ENCODE measurements around the gene GATA6.

GATA6 gene

GRCh38 chr18:22173221-22173927 is 4.0 kb downstream of the GATA6 start:
- no CpG with 5 or more reads among the region's 22 CpGs for WGBS, 2 donors (ENCODE audit: extremely low coverage in 2 of 2, insufficient read length in 2 of 2, insufficient replicate concordance in 1 of 2)
- peaks cover 0 to 10% of the 10 kb centered on the region in 2 donors for H3K4me1 ChIP-seq (ENCODE audit: control insufficient read depth in 2 of 2, insufficient read depth in 1 of 2, low read depth in 1 of 2, low read length in 2 of 2)
- peaks cover 0 to 9% of the 10 kb centered on the region in 2 donors for H3K9me3 ChIP-seq (replicated peaks in 1 of 2; ENCODE audit: control insufficient read depth in 2 of 2, insufficient read depth in 1 of 2, low read depth in 1 of 2, low read length in 2 of 2)
- no peak overlapping the region for H2AFZ ChIP-seq (ENCODE audit: low read length)
- no peak overlapping the region for H3K18ac ChIP-seq (ENCODE audit: low read length)
- H3K9ac ChIP-seq (ENCODE audit: low read depth, low read length, poor library complexity) = no peak overlapping the region
- no peak overlapping the region for H2BK5ac ChIP-seq (ENCODE audit: low read length)
- no peak overlapping the region for H2BK120ac ChIP-seq (ENCODE audit: low read depth, low read length)
- no peak overlapping the region for H3K4me3 ChIP-seq (ENCODE audit: low read length in 2 of 2)
- H3K14ac ChIP-seq (ENCODE audit: low read length) = no peak overlapping the region
- no peak overlapping the region for H2BK15ac ChIP-seq (ENCODE audit: low read length)
- H3K79me1 ChIP-seq (ENCODE audit: low read depth, low read length) = peaks cover 1% of the 10 kb centered on the region
- H2AK5ac ChIP-seq (ENCODE audit: low read depth, low read length) = no peak overlapping the region
- H3K4me2 ChIP-seq (ENCODE audit: insufficient read depth, low read length, poor library complexity, severe bottlenecking) = no peak overlapping the region
- no peak overlapping the region for H4K8ac ChIP-seq (ENCODE audit: low read depth, low read length)
- H3K27ac ChIP-seq (replicated peaks; ENCODE audit: low read length) = no peak overlapping the region
- DNase-seq (ENCODE audit: low spot score) = no peak
- no peaks in the 10 kb centered on the region for H3K36me3 ChIP-seq (replicated peaks in 1 of 2; ENCODE audit: control insufficient read depth in 2 of 2, insufficient read depth in 2 of 2, low read length in 2 of 2)
- H3K27me3 ChIP-seq (ENCODE audit: control insufficient read depth in 3 of 3, insufficient read depth in 3 of 3, low read depth in 1 of 3, low read length in 3 of 3) = peaks cover 55 to 100% (median 92%) of the 10 kb centered on the region in 3 experiments
- peak overlapping the region; percentile 58 for H3K23ac ChIP-seq (ENCODE audit: low read depth, low read length, poor library complexity)
- H3K4ac ChIP-seq (ENCODE audit: low read length) = no peak overlapping the region
- no peak overlapping the region for H2BK12ac ChIP-seq (ENCODE audit: low read length)
- H4K91ac ChIP-seq (ENCODE audit: low read depth, low read length, poor library complexity) = no peak overlapping the region

GRCh38 chr18:22173928-22174301 is 4.5 kb downstream of the GATA6 start:
- Histone ChIP-seq H3K36me3 (replicated peaks in 1 of 2; ENCODE audit: control insufficient read depth in 2 of 2, insufficient read depth in 2 of 2, low read length in 2 of 2) (no peaks in the 10 kb centered on the region), H2BK120ac (ENCODE audit: low read depth, low read length) (no peak overlapping the region), H2BK15ac (ENCODE audit: low read length) (no peak overlapping the region), H3K9ac (ENCODE audit: low read depth, low read length, poor library complexity) (no peak overlapping the region), H2BK5ac (ENCODE audit: low read length) (no peak overlapping the region), H4K8ac (ENCODE audit: low read depth, low read length) (no peak overlapping the region), H2AK5ac (ENCODE audit: low read depth, low read length) (no peak overlapping the region), H3K4ac (ENCODE audit: low read length) (no peak overlapping the region), H3K79me1 (ENCODE audit: low read depth, low read length) (peaks cover 1% of the 10 kb centered on the region), H3K4me1 (ENCODE audit: control insufficient read depth in 2 of 2, insufficient read depth in 1 of 2, low read depth in 1 of 2, low read length in 2 of 2) (peaks cover 0 to 7% of the 10 kb centered on the region in 2 donors), H3K4me2 (ENCODE audit: insufficient read depth, low read length, poor library complexity, severe bottlenecking) (no peak overlapping the region), H3K18ac (ENCODE audit: low read length) (no peak overlapping the region), H3K9me3 (replicated peaks in 1 of 2; ENCODE audit: control insufficient read depth in 2 of 2, insufficient read depth in 1 of 2, low read depth in 1 of 2, low read length in 2 of 2) (peaks cover 0 to 9% of the 10 kb centered on the region in 2 donors), H4K91ac (ENCODE audit: low read depth, low read length, poor library complexity) (no peak overlapping the region), H2BK12ac (ENCODE audit: low read length) (no peak overlapping the region), H3K4me3 (ENCODE audit: low read length in 2 of 2) (no peak overlapping the region), H3K27ac (replicated peaks; ENCODE audit: low read length) (no peak overlapping the region), H3K27me3 (ENCODE audit: control insufficient read depth in 3 of 3, insufficient read depth in 3 of 3, low read depth in 1 of 3, low read length in 3 of 3) (peaks cover 55 to 100% (median 89%) of the 10 kb centered on the region in 3 experiments), H2AFZ (ENCODE audit: low read length) (no peak overlapping the region), H3K23ac (ENCODE audit: low read depth, low read length, poor library complexity) (peak overlapping the region; percentile 58), H3K14ac (ENCODE audit: low read length) (no peak overlapping the region)
- no CpG with 5 or more reads among the region's 6 CpGs for WGBS, 2 donors (ENCODE audit: extremely low coverage in 2 of 2, insufficient read length in 2 of 2, insufficient replicate concordance in 1 of 2)
- no peak for DNase-seq (ENCODE audit: low spot score)

- H2AFZ ChIP-seq (ENCODE audit: low read length) = no peak overlapping the region
- WGBS, 2 donors (ENCODE audit: extremely low coverage in 2 of 2, insufficient read length in 2 of 2, insufficient replicate concordance in 1 of 2) = no CpG with 5 or more reads among the region's 6 CpGs
- H3K27me3 ChIP-seq (ENCODE audit: control insufficient read depth in 3 of 3, insufficient read depth in 3 of 3, low read depth in 1 of 3, low read length in 3 of 3) = peaks cover 55 to 100% (median 89%) of the 10 kb centered on the region in 3 experiments
- H3K9me3 ChIP-seq (replicated peaks in 1 of 2; ENCODE audit: control insufficient read depth in 2 of 2, insufficient read depth in 1 of 2, low read depth in 1 of 2, low read length in 2 of 2) = peaks cover 0 to 9% of the 10 kb centered on the region in 2 donors
- H3K4me1 ChIP-seq (ENCODE audit: control insufficient read depth in 2 of 2, insufficient read depth in 1 of 2, low read depth in 1 of 2, low read length in 2 of 2) = peaks cover 0 to 6% of the 10 kb centered on the region in 2 donors
- no peak overlapping the region for H2BK120ac ChIP-seq (ENCODE audit: low read depth, low read length)
- no peak overlapping the region for H3K23ac ChIP-seq (ENCODE audit: low read depth, low read length, poor library complexity)
- H2BK5ac ChIP-seq (ENCODE audit: low read length) = no peak overlapping the region
- no peaks in the 10 kb centered on the region for H3K36me3 ChIP-seq (replicated peaks in 1 of 2; ENCODE audit: control insufficient read depth in 2 of 2, insufficient read depth in 2 of 2, low read length in 2 of 2)
- no peak for DNase-seq (ENCODE audit: low spot score)
- H3K18ac ChIP-seq (ENCODE audit: low read length) = no peak overlapping the region
- H3K9ac ChIP-seq (ENCODE audit: low read depth, low read length, poor library complexity) = no peak overlapping the region
- no peak overlapping the region for H3K14ac ChIP-seq (ENCODE audit: low read length)
- H3K4me2 ChIP-seq (ENCODE audit: insufficient read depth, low read length, poor library complexity, severe bottlenecking) = no peak overlapping the region
- no peak overlapping the region for H3K27ac ChIP-seq (replicated peaks; ENCODE audit: low read length)
- no peak overlapping the region for H3K4ac ChIP-seq (ENCODE audit: low read length)
- no peak overlapping the region for H2BK15ac ChIP-seq (ENCODE audit: low read length)
- no peak overlapping the region for H4K91ac ChIP-seq (ENCODE audit: low read depth, low read length, poor library complexity)
- H4K8ac ChIP-seq (ENCODE audit: low read depth, low read length) = no peak overlapping the region
- H2BK12ac ChIP-seq (ENCODE audit: low read length) = no peak overlapping the region
- H3K79me1 ChIP-seq (ENCODE audit: low read depth, low read length) = peaks cover 1% of the 10 kb centered on the region
- no peak overlapping the region for H2AK5ac ChIP-seq (ENCODE audit: low read depth, low read length)
- no peak overlapping the region for H3K4me3 ChIP-seq (ENCODE audit: low read length in 2 of 2)
These were observed 5.2 kb downstream of the GATA6 start for GRCh38 chr18:22174341-22175145.

- H4K91ac ChIP-seq (ENCODE audit: low read depth, low read length, poor library complexity) = no peak overlapping the region
- H3K23ac ChIP-seq (ENCODE audit: low read depth, low read length, poor library complexity) = no peak overlapping the region
- no peak overlapping the region for H3K4ac ChIP-seq (ENCODE audit: low read length)
- H3K4me1 ChIP-seq (ENCODE audit: control insufficient read depth in 2 of 2, insufficient read depth in 1 of 2, low read depth in 1 of 2, low read length in 2 of 2) = peaks cover 0 to 2% of the 10 kb centered on the region in 2 donors
- no peak overlapping the region for H3K14ac ChIP-seq (ENCODE audit: low read length)
- no peak overlapping the region for H2AFZ ChIP-seq (ENCODE audit: low read length)
- peaks cover 48 to 100% (median 84%) of the 10 kb centered on the region in 3 experiments for H3K27me3 ChIP-seq (ENCODE audit: control insufficient read depth in 3 of 3, insufficient read depth in 3 of 3, low read depth in 1 of 3, low read length in 3 of 3)
- H3K18ac ChIP-seq (ENCODE audit: low read length) = no peak overlapping the region
- H3K27ac ChIP-seq (replicated peaks; ENCODE audit: low read length) = no peak overlapping the region
- H3K79me1 ChIP-seq (ENCODE audit: low read depth, low read length) = no peaks in the 10 kb centered on the region
- no peak overlapping the region for H4K8ac ChIP-seq (ENCODE audit: low read depth, low read length)
- no peak overlapping the region for H2AK5ac ChIP-seq (ENCODE audit: low read depth, low read length)
- H2BK15ac ChIP-seq (ENCODE audit: low read length) = no peak overlapping the region
- peaks cover 0 to 9% of the 10 kb centered on the region in 2 donors for H3K9me3 ChIP-seq (replicated peaks in 1 of 2; ENCODE audit: control insufficient read depth in 2 of 2, insufficient read depth in 1 of 2, low read depth in 1 of 2, low read length in 2 of 2)
- H3K4me3 ChIP-seq (ENCODE audit: low read length in 2 of 2) = no peak overlapping the region
- no peak overlapping the region for H3K9ac ChIP-seq (ENCODE audit: low read depth, low read length, poor library complexity)
- no peak for DNase-seq (ENCODE audit: low spot score)
- no peaks in the 10 kb centered on the region for H3K36me3 ChIP-seq (replicated peaks in 1 of 2; ENCODE audit: control insufficient read depth in 2 of 2, insufficient read depth in 2 of 2, low read length in 2 of 2)
- no peak overlapping the region for H2BK120ac ChIP-seq (ENCODE audit: low read depth, low read length)
- H2BK12ac ChIP-seq (ENCODE audit: low read length) = no peak overlapping the region
- no CpG with 5 or more reads among the region's 4 CpGs for WGBS, 2 donors (ENCODE audit: extremely low coverage in 2 of 2, insufficient read length in 2 of 2, insufficient replicate concordance in 1 of 2)
- no peak overlapping the region for H2BK5ac ChIP-seq (ENCODE audit: low read length)
- H3K4me2 ChIP-seq (ENCODE audit: insufficient read depth, low read length, poor library complexity, severe bottlenecking) = no peak overlapping the region
These were observed 6.0 kb downstream of the GATA6 start for GRCh38 chr18:22175346-22175745.
